ENCODE data around the gene MUC5B. TPM values are rescaled to one million over a fixed set of nuclear protein-coding genes. Genes with fewer than 3 reads are reported as not detected.

The MUC5B gene
- total and polyA plus RNA-seq, 2 of the 13 experiments (the other 11 are each of a cell fraction or from before 2014, with no cell fraction given) = 0.01 TPM; not detected in 1

- no peak for TF ChIP-seq ZNF646 (CRISPR knock-in tag; IDR thresholded peaks at IDR 0.05)
- TF ChIP-seq GPN1 (CRISPR knock-in tag; IDR thresholded peaks at IDR 0.05; ENCODE audit: borderline replicate concordance) = no peak
- 0 out of 2 replicates have a peak, but pooled peaks have one; percentile 67 for TF ChIP-seq ATF3 (CRISPR knock-in tag; IDR thresholded peaks at IDR 0.05)
- peak; percentile 84 for TF ChIP-seq ZNF574 (CRISPR knock-in tag; IDR thresholded peaks at IDR 0.05)
- TF ChIP-seq ZNF484 (CRISPR knock-in tag; IDR thresholded peaks at IDR 0.05; ENCODE audit: borderline replicate concordance, low read depth) = no peak
- peak; percentile 94 for TF ChIP-seq ZNF292 (CRISPR knock-in tag; IDR thresholded peaks at IDR 0.05; ENCODE audit: borderline replicate concordance, low read depth)
- TF ChIP-seq ZNF142 (CRISPR knock-in tag; IDR thresholded peaks at IDR 0.05) = 0 out of 2 replicates have a peak, but pooled peaks have one; percentile 33
- peak; percentile 56; the same call in 1 of the 2 replicates for TF ChIP-seq HOXD1 (CRISPR knock-in tag; IDR thresholded peaks at IDR 0.05)
- no peak for TF ChIP-seq ZNF530 (CRISPR knock-in tag; IDR thresholded peaks at IDR 0.05; ENCODE audit: low read depth)
- no peak for TF ChIP-seq ZNF24 (IDR thresholded peaks at IDR 0.05)
- no peak for TF ChIP-seq ZNF709 (CRISPR knock-in tag; IDR thresholded peaks at IDR 0.05)
- TF ChIP-seq ZNF30 (CRISPR knock-in tag; IDR thresholded peaks at IDR 0.05) = no peak
These were observed 76.0 kb downstream of the MUC5B start (continued) for GRCh38 chr11:1298695-1299492.

Measured in HepG2 (cell line).